Astrocyte (in vitro differentiated cells and primary cell): ENCODE data around the gene FOXJ1. TPM values are rescaled to one million over a fixed set of nuclear protein-coding genes. Genes with fewer than 3 reads are reported as not detected.

ENCODE experiments used
- DNase-seq: peaks from one replicate; pipeline ENCODE4 v3.0.0-alpha.2; 2010; ENCODE audit warnings: low read depth
- FAIRE-seq: peaks from 2 replicates; lab custom pipeline; 2011; peaks lifted over from hg19 to GRCh38; lab: Jason Lieb, UNC
- H2AFZ ChIP-seq: 2 replicates; pipeline ENCODE4 v1.6.0; 2012; ENCODE audit warnings: low read depth, low read length, inconsistent platforms
- H3K27ac ChIP-seq: 2 replicates; pipeline ENCODE4 v1.5.1; 2011; ENCODE audit warnings: low read depth, low read length, inconsistent platforms
- H3K27me3 ChIP-seq: 2 replicates; pipeline ENCODE4 v1.6.0; 2011; ENCODE audit warnings: low read length, inconsistent platforms; ENCODE audit not compliant: insufficient read depth
- H3K36me3 ChIP-seq: 2 replicates; pipeline ENCODE4 v1.5.1; 2011; ENCODE audit warnings: low read length, inconsistent platforms; ENCODE audit not compliant: insufficient read depth
- H3K4me1 ChIP-seq: 2 replicates; pipeline ENCODE4 v1.5.1; 2011; ENCODE audit warnings: low read length, inconsistent platforms; ENCODE audit not compliant: insufficient read depth
- H3K4me2 ChIP-seq: 2 replicates; pipeline ENCODE4 v1.6.0; 2012; ENCODE audit warnings: low read length, inconsistent platforms
- H3K4me3 ChIP-seq: 2 replicates; pipeline ENCODE4 v1.5.1; 2011; ENCODE audit warnings: low read depth, mild to moderate bottlenecking, low read length, inconsistent platforms; ENCODE audit not compliant: insufficient read depth
- H3K79me2 ChIP-seq: 2 replicates; pipeline ENCODE4 v1.6.0; 2012; ENCODE audit warnings: mild to moderate bottlenecking, low read length, inconsistent platforms; ENCODE audit not compliant: insufficient read depth
- H3K9ac ChIP-seq: 2 replicates; pipeline ENCODE4 v1.6.0; 2012; ENCODE audit warnings: mild to moderate bottlenecking, low read length, inconsistent platforms
- H3K9me3 ChIP-seq: 2 replicates; pipeline ENCODE4 v1.5.1; 2012; ENCODE audit warnings: low read depth, mild to moderate bottlenecking, low read length, inconsistent platforms; ENCODE audit not compliant: insufficient read depth
- H4K20me1 ChIP-seq: 2 replicates; pipeline ENCODE4 v1.6.0; 2012; ENCODE audit warnings: low read length, inconsistent platforms; ENCODE audit not compliant: insufficient read depth
- H3K27ac Mint-ChIP-seq: one replicate; pipeline ENCODE4 v1.8.0; 2021; ENCODE audit warnings: mild to moderate bottlenecking, mixed read lengths; ENCODE audit not compliant: unreplicated experiment
- H3K27me3 Mint-ChIP-seq: one replicate; pipeline ENCODE4 v1.8.0; 2021; ENCODE audit warnings: low read depth, mixed read lengths; ENCODE audit not compliant: unreplicated experiment
- H3K36me3 Mint-ChIP-seq: one replicate; pipeline ENCODE4 v1.8.0; 2021; ENCODE audit warnings: low read depth, mixed read lengths; ENCODE audit not compliant: unreplicated experiment
- H3K4me1 Mint-ChIP-seq: one replicate; pipeline ENCODE4 v1.8.0; 2021; ENCODE audit warnings: low read depth, mixed read lengths; ENCODE audit not compliant: unreplicated experiment
- H3K4me3 Mint-ChIP-seq: one replicate; pipeline ENCODE4 v1.8.0; 2021; ENCODE audit warnings: mild to moderate bottlenecking, moderate library complexity, mixed read lengths; ENCODE audit not compliant: unreplicated experiment
- H3K9me3 Mint-ChIP-seq: one replicate; pipeline ENCODE4 v1.8.0; 2021; ENCODE audit warnings: mild to moderate bottlenecking, mixed read lengths; ENCODE audit not compliant: unreplicated experiment
- EZH2 ChIP-seq: IDR thresholded peaks from 2 replicates; pipeline ENCODE4 v1.6.1; 2012; ENCODE audit warnings: mild to moderate bottlenecking, low read length, inconsistent platforms; ENCODE audit not compliant: insufficient read depth
- total RNA-seq: library from RNA; stranded (reverse); gene quantifications from 2 replicates; pipeline ENCODE4 v1.2.1, GENCODE V29; 2021
- TF ChIP-seq, protein P1 (sequence below): IDR thresholded peaks from 2 replicates; pipeline ENCODE4 v1.5.1; 2011; ENCODE audit warnings: low read depth, mild to moderate bottlenecking, inconsistent platforms, low read length, moderate library complexity; ENCODE audit not compliant: insufficient read depth

FOXJ1 gene
- total RNA-seq, 1 donor from 2014 or later = 0.48 TPM

DNA sequence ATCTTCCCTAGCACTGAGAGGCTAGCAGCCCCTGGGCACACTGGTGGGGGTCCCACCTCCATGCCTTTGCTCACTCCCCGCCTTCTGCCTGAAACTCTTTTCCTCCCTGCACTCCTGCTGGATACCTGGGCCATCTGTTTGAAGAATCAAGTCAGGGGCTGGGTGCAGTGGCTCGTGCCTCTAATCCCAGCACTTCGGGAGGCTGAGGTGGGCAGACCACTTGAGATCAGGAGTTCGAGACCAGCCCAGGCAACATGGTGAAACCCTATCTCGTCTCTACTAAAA lies 15.7 kb downstream of the FOXJ1 start:
- Mint-ChIP-seq H3K4me3 (no peak overlapping the region), H3K27ac (no peak overlapping the region), H3K36me3 (no peaks in the 10 kb centered on the region), H3K27me3 (peaks cover 31% of the 10 kb centered on the region), H3K9me3 (no peaks in the 10 kb centered on the region), H3K4me1 (no peaks in the 10 kb centered on the region)
- no peak overlapping the region for H3K27ac ChIP-seq
- H3K79me2 ChIP-seq = no peaks in the 10 kb centered on the region
- DNase-seq (no peak), FAIRE-seq (no peak)
- no peaks in the 10 kb centered on the region for H4K20me1 ChIP-seq
- no peak overlapping the region for H3K4me3 ChIP-seq
- H3K27me3 ChIP-seq = peaks cover 3% of the 10 kb centered on the region
- no peaks in the 10 kb centered on the region for H3K36me3 ChIP-seq
- TF ChIP-seq, protein P1, sequence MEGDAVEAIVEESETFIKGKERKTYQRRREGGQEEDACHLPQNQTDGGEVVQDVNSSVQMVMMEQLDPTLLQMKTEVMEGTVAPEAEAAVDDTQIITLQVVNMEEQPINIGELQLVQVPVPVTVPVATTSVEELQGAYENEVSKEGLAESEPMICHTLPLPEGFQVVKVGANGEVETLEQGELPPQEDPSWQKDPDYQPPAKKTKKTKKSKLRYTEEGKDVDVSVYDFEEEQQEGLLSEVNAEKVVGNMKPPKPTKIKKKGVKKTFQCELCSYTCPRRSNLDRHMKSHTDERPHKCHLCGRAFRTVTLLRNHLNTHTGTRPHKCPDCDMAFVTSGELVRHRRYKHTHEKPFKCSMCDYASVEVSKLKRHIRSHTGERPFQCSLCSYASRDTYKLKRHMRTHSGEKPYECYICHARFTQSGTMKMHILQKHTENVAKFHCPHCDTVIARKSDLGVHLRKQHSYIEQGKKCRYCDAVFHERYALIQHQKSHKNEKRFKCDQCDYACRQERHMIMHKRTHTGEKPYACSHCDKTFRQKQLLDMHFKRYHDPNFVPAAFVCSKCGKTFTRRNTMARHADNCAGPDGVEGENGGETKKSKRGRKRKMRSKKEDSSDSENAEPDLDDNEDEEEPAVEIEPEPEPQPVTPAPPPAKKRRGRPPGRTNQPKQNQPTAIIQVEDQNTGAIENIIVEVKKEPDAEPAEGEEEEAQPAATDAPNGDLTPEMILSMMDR = no peak
- no peak for TF ChIP-seq EZH2
- H3K4me2 ChIP-seq = no peak overlapping the region
- no peak overlapping the region for H2AFZ ChIP-seq
- H3K9me3 ChIP-seq = no peaks in the 10 kb centered on the region
- no peak overlapping the region for H3K9ac ChIP-seq
- H3K4me1 ChIP-seq = peaks cover 4% of the 10 kb centered on the region

DNA sequence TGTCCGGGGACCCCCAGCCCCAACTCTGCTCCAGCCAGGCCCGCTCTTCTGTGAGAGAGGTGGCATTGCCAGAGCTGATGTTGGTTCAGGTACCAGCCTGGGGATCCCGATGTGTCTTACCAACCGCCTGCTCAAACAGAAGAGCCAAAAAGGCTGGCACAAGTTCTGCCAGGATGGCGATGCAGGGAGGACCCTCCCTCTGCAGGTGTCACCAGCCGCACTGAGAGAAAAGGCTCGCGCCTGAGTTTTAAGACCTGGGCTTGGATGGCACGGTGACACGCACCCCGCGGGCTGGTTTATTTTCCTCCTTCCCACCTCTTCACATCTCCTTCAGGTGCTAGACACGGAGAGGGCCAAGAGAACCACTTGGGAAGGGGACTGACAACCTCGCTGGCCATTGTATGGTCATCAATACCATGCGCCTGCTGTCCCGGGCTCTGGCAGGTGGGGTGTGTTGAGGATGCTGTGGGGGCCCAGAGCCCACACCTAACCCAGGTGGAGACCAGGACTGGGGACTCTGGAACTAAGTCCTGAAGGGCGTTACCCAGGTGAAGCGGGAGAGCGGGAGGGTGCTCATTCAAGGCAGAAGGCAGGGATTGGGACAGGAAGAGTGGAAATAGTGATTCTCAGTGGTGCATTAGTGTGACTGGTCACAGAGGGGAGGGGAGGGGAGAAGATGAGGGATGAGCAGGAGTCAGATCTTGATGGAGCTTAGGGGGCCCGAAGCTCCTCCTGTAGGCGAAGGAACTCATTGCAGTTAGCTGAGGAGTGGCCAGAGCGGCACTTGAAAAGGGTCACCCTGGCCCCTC lies 16.3 kb downstream of the FOXJ1 start:
- Mint-ChIP-seq H3K4me1 (no peaks in the 10 kb centered on the region), H3K4me3 (no peak overlapping the region), H3K36me3 (no peaks in the 10 kb centered on the region), H3K9me3 (no peaks in the 10 kb centered on the region), H3K27me3 (peaks cover 33% of the 10 kb centered on the region), H3K27ac (no peak overlapping the region)
- Histone ChIP-seq H3K36me3 (no peaks in the 10 kb centered on the region), H3K4me1 (peaks cover 4% of the 10 kb centered on the region), H3K9ac (no peak overlapping the region), H3K4me2 (no peak overlapping the region), H3K4me3 (no peak overlapping the region), H3K9me3 (no peaks in the 10 kb centered on the region), H3K27me3 (no peaks in the 10 kb centered on the region), H3K27ac (no peak overlapping the region), H4K20me1 (no peaks in the 10 kb centered on the region), H3K79me2 (no peaks in the 10 kb centered on the region), H2AFZ (no peak overlapping the region)
- no peak for DNase-seq
- no peak for TF ChIP-seq EZH2
- TF ChIP-seq, protein P1 = no peak
- no peak for FAIRE-seq

DNA sequence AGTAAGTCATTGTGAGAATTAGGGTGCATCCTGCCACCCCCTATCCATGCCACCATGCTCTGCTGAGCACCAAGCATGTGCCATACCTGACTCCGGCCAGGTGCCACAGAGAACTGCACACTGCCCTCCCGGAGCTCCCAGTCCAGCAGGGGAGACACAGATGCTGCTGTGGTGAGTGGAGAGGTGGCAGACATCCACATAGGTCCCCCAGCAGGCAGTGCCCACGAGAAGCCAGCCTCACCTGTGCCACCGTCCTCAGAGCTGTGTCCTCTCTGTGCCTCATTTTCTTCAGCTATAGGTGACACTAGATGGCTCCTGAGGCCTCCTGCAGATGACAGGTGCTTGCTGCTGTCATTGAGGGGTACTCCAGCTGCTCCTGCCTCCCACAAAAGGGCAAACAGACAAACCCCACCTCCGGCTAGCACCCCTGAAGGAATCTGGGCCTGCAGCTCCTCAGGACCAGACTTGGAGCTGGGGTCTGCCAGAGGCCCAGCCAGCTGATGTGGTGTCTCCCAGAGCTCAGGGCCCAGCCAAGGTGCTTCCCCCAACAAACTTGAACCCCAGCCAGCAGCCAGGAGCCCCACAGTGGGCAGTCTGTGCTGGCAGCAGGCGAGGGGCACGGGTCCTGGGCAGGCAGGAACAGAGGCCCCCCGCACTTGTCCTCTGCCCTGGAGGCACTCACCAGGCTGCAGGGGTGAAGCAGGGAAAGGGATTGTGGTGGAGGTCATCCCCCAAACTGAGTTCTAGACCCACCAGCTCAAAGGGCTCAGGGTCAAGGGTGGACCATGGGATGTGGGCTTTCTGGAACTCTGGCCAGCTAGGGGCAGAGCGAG lies 17.1 kb downstream of the FOXJ1 start:
- Histone ChIP-seq H3K27ac (no peak overlapping the region), H2AFZ (no peak overlapping the region), H4K20me1 (no peaks in the 10 kb centered on the region), H3K9me3 (no peaks in the 10 kb centered on the region), H3K9ac (no peak overlapping the region), H3K4me3 (no peak overlapping the region), H3K79me2 (no peaks in the 10 kb centered on the region), H3K27me3 (no peaks in the 10 kb centered on the region), H3K36me3 (no peaks in the 10 kb centered on the region), H3K4me2 (no peak overlapping the region), H3K4me1 (peaks cover 4% of the 10 kb centered on the region)
- no peak overlapping the region for H3K27ac Mint-ChIP-seq
- H3K9me3 Mint-ChIP-seq = no peaks in the 10 kb centered on the region
- peaks cover 41% of the 10 kb centered on the region for H3K27me3 Mint-ChIP-seq
- H3K36me3 Mint-ChIP-seq = no peaks in the 10 kb centered on the region
- DNase-seq (no peak), FAIRE-seq (no peak)
- no peak overlapping the region for H3K4me3 Mint-ChIP-seq
- TF ChIP-seq EZH2 = no peak
- TF ChIP-seq, protein P1 = no peak
- H3K4me1 Mint-ChIP-seq = no peaks in the 10 kb centered on the region
